Activated CD4-positive, alpha-beta T cell treated with anti-CD3 and anti-CD28 coated beads, Interleukin-2, amount 10 ng/mL, durations not matched to agents 24 days and 14 days (primary cell): ENCODE data around the gene CNTN4. TPM values are rescaled to one million over a fixed set of nuclear protein-coding genes. Genes with fewer than 3 reads are reported as not detected.

Source experiments
- DNase-seq: peaks from one replicate; pipeline ENCODE4 v3.0.0; 2022
- H3K27ac Mint-ChIP-seq: one replicate; pipeline ENCODE4 v1.8.0; 2022; ENCODE audit warnings: mild to moderate bottlenecking, mixed read lengths
- H3K27me3 Mint-ChIP-seq: one replicate; pipeline ENCODE4 v1.8.0; 2022; ENCODE audit warnings: mixed read lengths
- H3K36me3 Mint-ChIP-seq: one replicate; pipeline ENCODE4 v1.8.0; 2022; ENCODE audit warnings: low read depth, mild to moderate bottlenecking, mixed read lengths
- H3K4me1 Mint-ChIP-seq: one replicate; pipeline ENCODE4 v1.8.0; 2021; ENCODE audit warnings: mixed read lengths
- H3K4me3 Mint-ChIP-seq: one replicate; pipeline ENCODE4 v1.8.0; 2022; ENCODE audit warnings: mild to moderate bottlenecking, moderate library complexity, mixed read lengths
- H3K9me3 Mint-ChIP-seq: one replicate; pipeline ENCODE4 v1.8.0; 2021; ENCODE audit warnings: mixed read lengths
- intact Hi-C: fragments of 100-400 bp; cut with micrococcal nuclease; formaldehyde crosslinking; loops from one replicate; pipeline ENCODE4 v1.15.1; 2023
- total RNA-seq: library from RNA; stranded (reverse); gene quantifications from 2 replicates; pipeline ENCODE4 v1.2.3, GENCODE V29; 2022

Gene CNTN4
- total RNA-seq, 1 donor from 2014 or later, result not detected

- intact Hi-C loops, result no loop called here
- H3K4me1 Mint-ChIP-seq, result no peaks in the 10 kb centered on the region
- H3K9me3 Mint-ChIP-seq, result no peaks in the 10 kb centered on the region
- H3K4me3 Mint-ChIP-seq, result no peak overlapping the region
- no peaks in the 10 kb centered on the region for H3K27me3 Mint-ChIP-seq
- H3K36me3 Mint-ChIP-seq, result no peaks in the 10 kb centered on the region
- no peak for DNase-seq
- no peak overlapping the region for H3K27ac Mint-ChIP-seq
These were observed 347.5 kb downstream of the CNTN4 start for GRCh38 chr3:2446146-2446545.

GRCh38 chr3:2452249-2452648 lies 353.6 kb downstream of the CNTN4 start:
- no peaks in the 10 kb centered on the region for H3K4me1 Mint-ChIP-seq
- H3K4me3 Mint-ChIP-seq, result no peak overlapping the region
- DNase-seq, result no peak
- H3K27me3 Mint-ChIP-seq, result no peaks in the 10 kb centered on the region
- H3K9me3 Mint-ChIP-seq, result no peaks in the 10 kb centered on the region
- H3K36me3 Mint-ChIP-seq, result no peaks in the 10 kb centered on the region
- intact Hi-C loops, result no loop called here
- no peak overlapping the region for H3K27ac Mint-ChIP-seq

GRCh38 chr3:2454865-2455264 lies 356.2 kb downstream of the CNTN4 start:
- Mint-ChIP-seq H3K9me3 (no peaks in the 10 kb centered on the region), H3K27ac (no peak overlapping the region), H3K36me3 (no peaks in the 10 kb centered on the region), H3K4me3 (no peak overlapping the region), H3K4me1 (no peaks in the 10 kb centered on the region), H3K27me3 (no peaks in the 10 kb centered on the region)
- intact Hi-C loops, result no loop called here
- DNase-seq, result no peak

GRCh38 chr3:2456788-2457187 lies 358.1 kb downstream of the CNTN4 start:
- no peak overlapping the region for H3K27ac Mint-ChIP-seq
- no peak for DNase-seq
- H3K4me1 Mint-ChIP-seq, result no peaks in the 10 kb centered on the region
- H3K4me3 Mint-ChIP-seq, result no peak overlapping the region
- no peaks in the 10 kb centered on the region for H3K36me3 Mint-ChIP-seq
- H3K27me3 Mint-ChIP-seq, result no peaks in the 10 kb centered on the region
- H3K9me3 Mint-ChIP-seq, result no peaks in the 10 kb centered on the region
- intact Hi-C loops, result no loop called here

GRCh38 chr3:2458816-2459215 lies 360.1 kb downstream of the CNTN4 start:
- H3K36me3 Mint-ChIP-seq, result no peaks in the 10 kb centered on the region
- H3K4me3 Mint-ChIP-seq, result no peak overlapping the region
- no peaks in the 10 kb centered on the region for H3K27me3 Mint-ChIP-seq

GRCh38 chr3:2465842-2466241 lies 367.2 kb downstream of the CNTN4 start:
- intact Hi-C loops, result no loop called here
- no peak overlapping the region for H3K4me3 Mint-ChIP-seq
- H3K36me3 Mint-ChIP-seq, result no peaks in the 10 kb centered on the region
- H3K27ac Mint-ChIP-seq, result no peak overlapping the region
- H3K27me3 Mint-ChIP-seq, result no peaks in the 10 kb centered on the region
- no peak for DNase-seq
- no peaks in the 10 kb centered on the region for H3K4me1 Mint-ChIP-seq
- H3K9me3 Mint-ChIP-seq, result no peaks in the 10 kb centered on the region

More at GRCh38 chr3:2458816-2459215, 360.1 kb downstream of the CNTN4 start:
- no peak for DNase-seq
- Mint-ChIP-seq H3K4me1 (no peaks in the 10 kb centered on the region), H3K9me3 (no peaks in the 10 kb centered on the region), H3K27ac (no peak overlapping the region)
- intact Hi-C loops, result no loop called here

- no peak overlapping the region for H3K4me3 Mint-ChIP-seq
- no peaks in the 10 kb centered on the region for H3K9me3 Mint-ChIP-seq
- H3K36me3 Mint-ChIP-seq, result no peaks in the 10 kb centered on the region
- no peaks in the 10 kb centered on the region for H3K4me1 Mint-ChIP-seq
- DNase-seq, result no peak
- intact Hi-C loops, result no loop called here
- no peak overlapping the region for H3K27ac Mint-ChIP-seq
- H3K27me3 Mint-ChIP-seq, result no peaks in the 10 kb centered on the region
These were observed 370.1 kb downstream of the CNTN4 start for GRCh38 chr3:2468816-2469215.

GRCh38 chr3:2476996-2477395 lies 378.3 kb downstream of the CNTN4 start:
- H3K4me3 Mint-ChIP-seq, result no peak overlapping the region
- H3K27me3 Mint-ChIP-seq, result no peaks in the 10 kb centered on the region
- DNase-seq, result no peak
- intact Hi-C loops, result no loop called here
- no peaks in the 10 kb centered on the region for H3K36me3 Mint-ChIP-seq
- no peaks in the 10 kb centered on the region for H3K4me1 Mint-ChIP-seq
- H3K27ac Mint-ChIP-seq, result no peak overlapping the region
- no peaks in the 10 kb centered on the region for H3K9me3 Mint-ChIP-seq

- Mint-ChIP-seq H3K27ac (no peak overlapping the region), H3K4me3 (no peak overlapping the region), H3K9me3 (no peaks in the 10 kb centered on the region), H3K36me3 (no peaks in the 10 kb centered on the region), H3K27me3 (no peaks in the 10 kb centered on the region), H3K4me1 (no peaks in the 10 kb centered on the region)
- no peak for DNase-seq
- intact Hi-C loops, result no loop called here
These were observed 379.0 kb downstream of the CNTN4 start for GRCh38 chr3:2477620-2478019.

GRCh38 chr3:2484162-2485026 lies 385.7 kb downstream of the CNTN4 start:
- Mint-ChIP-seq H3K9me3 (no peaks in the 10 kb centered on the region), H3K27me3 (no peaks in the 10 kb centered on the region), H3K27ac (no peak overlapping the region), H3K36me3 (no peaks in the 10 kb centered on the region), H3K4me3 (no peak overlapping the region), H3K4me1 (no peaks in the 10 kb centered on the region)
- DNase-seq, result no peak
- intact Hi-C loops, result no loop called here

- no peaks in the 10 kb centered on the region for H3K9me3 Mint-ChIP-seq
- H3K4me1 Mint-ChIP-seq, result no peaks in the 10 kb centered on the region
- DNase-seq, result no peak
- no peaks in the 10 kb centered on the region for H3K36me3 Mint-ChIP-seq
- H3K27me3 Mint-ChIP-seq, result no peaks in the 10 kb centered on the region
- intact Hi-C loops, result no loop called here
- H3K27ac Mint-ChIP-seq, result no peak overlapping the region
- no peak overlapping the region for H3K4me3 Mint-ChIP-seq
These were observed 386.3 kb downstream of the CNTN4 start for GRCh38 chr3:2485027-2485375.

- no peak for DNase-seq
- Mint-ChIP-seq H3K27ac (no peak overlapping the region), H3K4me3 (no peak overlapping the region), H3K27me3 (no peaks in the 10 kb centered on the region), H3K9me3 (no peaks in the 10 kb centered on the region), H3K36me3 (no peaks in the 10 kb centered on the region), H3K4me1 (no peaks in the 10 kb centered on the region)
- intact Hi-C loops, result no loop called here
These were observed 397.1 kb downstream of the CNTN4 start for GRCh38 chr3:2495746-2496145.

GRCh38 chr3:2504912-2505311 lies 406.2 kb downstream of the CNTN4 start:
- Mint-ChIP-seq H3K27me3 (no peaks in the 10 kb centered on the region), H3K9me3 (no peaks in the 10 kb centered on the region), H3K27ac (no peak overlapping the region), H3K4me1 (no peaks in the 10 kb centered on the region), H3K36me3 (no peaks in the 10 kb centered on the region), H3K4me3 (no peak overlapping the region)
- no peak for DNase-seq
- intact Hi-C loops, result no loop called here

GRCh38 chr3:2506776-2507175 lies 408.1 kb downstream of the CNTN4 start:
- Mint-ChIP-seq H3K27me3 (no peaks in the 10 kb centered on the region), H3K4me3 (no peak overlapping the region), H3K4me1 (no peaks in the 10 kb centered on the region), H3K36me3 (no peaks in the 10 kb centered on the region), H3K9me3 (no peaks in the 10 kb centered on the region), H3K27ac (no peak overlapping the region)
- no peak for DNase-seq
- intact Hi-C loops, result no loop called here

GRCh38 chr3:2510591-2511145 lies 412.0 kb downstream of the CNTN4 start:
- no peaks in the 10 kb centered on the region for H3K36me3 Mint-ChIP-seq
- no peak overlapping the region for H3K4me3 Mint-ChIP-seq
- no peaks in the 10 kb centered on the region for H3K9me3 Mint-ChIP-seq
- no peak for DNase-seq
- no peaks in the 10 kb centered on the region for H3K4me1 Mint-ChIP-seq
- H3K27ac Mint-ChIP-seq, result no peak overlapping the region
- intact Hi-C loops, result no loop called here
- no peaks in the 10 kb centered on the region for H3K27me3 Mint-ChIP-seq
